HEK293 (cell line): Measurements from ENCODE around the gene COL18A1.

Experiments
- CTCF ChIA-PET: fragments of 350-600 bp; formaldehyde crosslinking; extraction: SDS; loops from one replicate; lab custom pipeline; 2021; ENCODE audit warnings: antibody characterized with exemption; lab: Yijun Ruan, JAX
- POLR2A ChIA-PET: fragments of 300-600 bp; formaldehyde crosslinking; extraction: SDS; loops from one replicate; lab custom pipeline; 2020; ENCODE audit warnings: antibody characterized with exemption, inconsistent platforms; lab: Yijun Ruan, JAX
- H3K27ac ChIP-seq: fragments of 200-500 bp; sonication (Bioruptor generic); 2 replicates; pipeline ENCODE4 v1.5.1; 2014; ENCODE audit warnings: low read depth, low read length, control low read depth, inconsistent platforms; ENCODE audit errors: extremely low read depth
- H3K36me3 ChIP-seq, 2 experiments: fragments of 200-500 bp in 1 of 2; sonication (Bioruptor generic) in 1 of 2; 1 replicate in 1 of 2; 2 replicates in 1 of 2; pipeline ENCODE4 v1.5.1; 2014 to 2017; ENCODE audit warnings: inconsistent platforms in 2 of 2, low read length in 2 of 2; ENCODE audit not compliant: control insufficient read depth in 2 of 2, insufficient read depth in 1 of 2
- H3K4me1 ChIP-seq: fragments of 200-500 bp; sonication (Bioruptor generic); 2 replicates; pipeline ENCODE4 v1.5.1; 2014; ENCODE audit warnings: mild to moderate bottlenecking, low read length, inconsistent platforms; ENCODE audit not compliant: control insufficient read depth, insufficient read depth
- H3K4me3 ChIP-seq: 2 replicates; pipeline ENCODE4 v1.5.1; 2011; ENCODE audit warnings: low read depth, mild to moderate bottlenecking, control low read depth, low read length, moderate library complexity
- H3K9me3 ChIP-seq: fragments of 200-500 bp; sonication (Bioruptor generic); 2 replicates; pipeline ENCODE4 v1.5.1; 2014; ENCODE audit warnings: low read depth, low read length, inconsistent platforms; ENCODE audit not compliant: control insufficient read depth, insufficient read depth
- FEZF1 ChIP-seq: fragments of 450-650 bp; formaldehyde crosslinking; IDR thresholded peaks from 2 replicates; pipeline ENCODE4 v1.5.1; 2016; ENCODE audit warnings: missing biosample characterization, missing genetic modification characterization
- HOXD13 ChIP-seq: sonication (generic); formaldehyde crosslinking; IDR thresholded peaks from 2 replicates; pipeline ENCODE4 v1.8.0; 2022; ENCODE audit warnings: missing genetic modification reagents, borderline replicate concordance
- INSM2 ChIP-seq: fragments of 450-650 bp; formaldehyde crosslinking; IDR thresholded peaks from 2 replicates; pipeline ENCODE4 v1.5.1; 2016; ENCODE audit warnings: missing biosample characterization, missing genetic modification characterization
- KLF1 ChIP-seq: fragments of 450-650 bp; formaldehyde crosslinking; IDR thresholded peaks from 2 replicates; pipeline ENCODE4 v1.5.1; 2016; ENCODE audit warnings: missing biosample characterization, missing genetic modification characterization
- KLF7 ChIP-seq: fragments of 450-650 bp; formaldehyde crosslinking; IDR thresholded peaks from 2 replicates; pipeline ENCODE4 v1.5.1; 2016; ENCODE audit warnings: missing biosample characterization, missing genetic modification characterization, borderline replicate concordance
- REST ChIP-seq: fragments of 450-650 bp; formaldehyde crosslinking; IDR thresholded peaks from 2 replicates; pipeline ENCODE4 v1.5.1; 2016; ENCODE audit warnings: missing biosample characterization, missing genetic modification characterization
- SALL2 ChIP-seq: fragments of 450-650 bp; formaldehyde crosslinking; IDR thresholded peaks from 2 replicates; pipeline ENCODE4 v1.5.0; 2017; ENCODE audit warnings: missing biosample characterization, mild to moderate bottlenecking, missing genetic modification characterization, borderline replicate concordance
- TRIM28 ChIP-seq: IDR thresholded peaks from 2 replicates; pipeline ENCODE4 v1.6.1; 2011; ENCODE audit warnings: low read length, control low read depth, borderline replicate concordance
- WT1 ChIP-seq: fragments of 450-650 bp; formaldehyde crosslinking; IDR thresholded peaks from 2 replicates; pipeline ENCODE4 v1.5.1; 2016; ENCODE audit warnings: missing biosample characterization, missing genetic modification characterization
- ZBTB11 ChIP-seq: fragments of 450-650 bp; formaldehyde crosslinking; conservative IDR thresholded peaks from 2 replicates; pipeline ENCODE4 v1.5.1; 2016; ENCODE audit warnings: low read depth, missing biosample characterization, missing genetic modification characterization
- ZBTB8A ChIP-seq: fragments of 450-650 bp; formaldehyde crosslinking; IDR thresholded peaks from 2 replicates; pipeline ENCODE4 v1.5.1; 2016; ENCODE audit warnings: missing biosample characterization, missing genetic modification characterization
- ZNF169 ChIP-seq: fragments of 450-650 bp; formaldehyde crosslinking; IDR thresholded peaks from 2 replicates; pipeline ENCODE4 v1.5.1; 2016; ENCODE audit warnings: missing biosample characterization, missing genetic modification characterization
- ZNF18 ChIP-seq: fragments of 450-650 bp; formaldehyde crosslinking; IDR thresholded peaks from 2 replicates; pipeline ENCODE4 v1.5.1; 2016; ENCODE audit warnings: missing biosample characterization, missing genetic modification characterization
- ZNF2 ChIP-seq: fragments of 450-650 bp; formaldehyde crosslinking; IDR thresholded peaks from 2 replicates; pipeline ENCODE4 v1.5.1; 2016; ENCODE audit warnings: missing biosample characterization, missing genetic modification characterization
- ZNF248 ChIP-seq: fragments of 450-650 bp; formaldehyde crosslinking; IDR thresholded peaks from 2 replicates; pipeline ENCODE4 v1.5.1; 2017; ENCODE audit warnings: missing biosample characterization, missing genetic modification characterization
- ZNF37A ChIP-seq: fragments of 450-650 bp; IDR thresholded peaks from 2 replicates; pipeline ENCODE4 v1.5.1; 2018; ENCODE audit warnings: missing biosample characterization, missing genetic modification characterization
- ZNF426 ChIP-seq: fragments of 450-650 bp; formaldehyde crosslinking; IDR thresholded peaks from 2 replicates; pipeline ENCODE4 v1.5.1; 2017; ENCODE audit warnings: missing biosample characterization, missing genetic modification characterization, mild to moderate bottlenecking, inconsistent platforms, moderate library complexity
- ZNF561 ChIP-seq: fragments of 450-650 bp; IDR thresholded peaks from 2 replicates; pipeline ENCODE4 v1.5.1; 2018; ENCODE audit warnings: missing biosample characterization, missing genetic modification characterization, borderline replicate concordance
- ZNF610 ChIP-seq: fragments of 450-650 bp; formaldehyde crosslinking; IDR thresholded peaks from 2 replicates; pipeline ENCODE4 v1.5.1; 2016; ENCODE audit warnings: missing biosample characterization, missing genetic modification characterization, borderline replicate concordance
- ZNF654 ChIP-seq: fragments of 450-650 bp; formaldehyde crosslinking; IDR thresholded peaks from 2 replicates; pipeline ENCODE4 v1.5.1; 2016; ENCODE audit warnings: low read depth, missing biosample characterization, missing genetic modification characterization
- TF ChIP-seq, protein P1 (sequence below): fragments of 450-650 bp; formaldehyde crosslinking; IDR thresholded peaks from 2 replicates; pipeline ENCODE4 v1.5.1; 2016; ENCODE audit warnings: missing biosample characterization, missing genetic modification characterization
- TF ChIP-seq, protein P2 (sequence below): fragments of 450-650 bp; formaldehyde crosslinking; IDR thresholded peaks from 2 replicates; pipeline ENCODE4 v1.5.1; 2016; ENCODE audit warnings: missing biosample characterization, missing genetic modification characterization

Gene COL18A1

GRCh38 chr21:45555557-45556301 is 150.8 kb downstream of the COL18A1 start:
- H3K4me1 ChIP-seq = peaks cover 6% of the 10 kb centered on the region; the same call in 1 of the 2 replicates
- CTCF ChIA-PET = interaction anchor here (0.6 to 4.9 kb wide), 56 partner anchors 8 to 529 kb away, joined by 3 to 70 read pairs (median 4); no protein-coding TSS in a partner anchor
- no peaks in the 10 kb centered on the region for H3K9me3 ChIP-seq
- POLR2A ChIA-PET = interaction anchor here (0.5 to 1.7 kb wide), 11 partner anchors 11 to 268 kb away, joined by 3 to 10 read pairs (median 3); partner anchors contain the start of gene POFUT2
- peak overlapping the region; percentile 43 for H3K4me3 ChIP-seq
- no peaks in the 10 kb centered on the region for H3K36me3 ChIP-seq
- H3K27ac ChIP-seq = peak overlapping the region; percentile 49; the same call in 1 of the 2 replicates
- TF ChIP-seq KLF7 (tag by site-specific recombination) = 0 out of 2 replicates have a peak, but pooled peaks have one; percentile 61
- TF ChIP-seq TRIM28 = peak; percentile 51; the same call in 1 of the 2 replicates
- TF ChIP-seq ZNF610 (tag by site-specific recombination) = peak; percentile 45; the same call in 1 of the 2 replicates
- no peak for TF ChIP-seq REST (tag by site-specific recombination)
- TF ChIP-seq FEZF1 (tag by site-specific recombination) = no peak
- peak; percentile 50; the same call in 1 of the 2 replicates for TF ChIP-seq WT1 (tag by site-specific recombination)
- no peak for TF ChIP-seq ZNF248 (tag by site-specific recombination)
- no peak for TF ChIP-seq ZNF18 (tag by site-specific recombination)
- no peak for TF ChIP-seq ZNF169 (tag by site-specific recombination)
- peak; percentile 65 for TF ChIP-seq ZNF654 (tag by site-specific recombination)
- TF ChIP-seq, protein P1, sequence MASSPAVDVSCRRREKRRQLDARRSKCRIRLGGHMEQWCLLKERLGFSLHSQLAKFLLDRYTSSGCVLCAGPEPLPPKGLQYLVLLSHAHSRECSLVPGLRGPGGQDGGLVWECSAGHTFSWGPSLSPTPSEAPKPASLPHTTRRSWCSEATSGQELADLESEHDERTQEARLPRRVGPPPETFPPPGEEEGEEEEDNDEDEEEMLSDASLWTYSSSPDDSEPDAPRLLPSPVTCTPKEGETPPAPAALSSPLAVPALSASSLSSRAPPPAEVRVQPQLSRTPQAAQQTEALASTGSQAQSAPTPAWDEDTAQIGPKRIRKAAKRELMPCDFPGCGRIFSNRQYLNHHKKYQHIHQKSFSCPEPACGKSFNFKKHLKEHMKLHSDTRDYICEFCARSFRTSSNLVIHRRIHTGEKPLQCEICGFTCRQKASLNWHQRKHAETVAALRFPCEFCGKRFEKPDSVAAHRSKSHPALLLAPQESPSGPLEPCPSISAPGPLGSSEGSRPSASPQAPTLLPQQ (tag by site-specific recombination) = peak; percentile 98
- TF ChIP-seq ZBTB11 (tag by site-specific recombination) = peak; percentile 43; the same call in 1 of the 2 replicates
- TF ChIP-seq, protein P2, sequence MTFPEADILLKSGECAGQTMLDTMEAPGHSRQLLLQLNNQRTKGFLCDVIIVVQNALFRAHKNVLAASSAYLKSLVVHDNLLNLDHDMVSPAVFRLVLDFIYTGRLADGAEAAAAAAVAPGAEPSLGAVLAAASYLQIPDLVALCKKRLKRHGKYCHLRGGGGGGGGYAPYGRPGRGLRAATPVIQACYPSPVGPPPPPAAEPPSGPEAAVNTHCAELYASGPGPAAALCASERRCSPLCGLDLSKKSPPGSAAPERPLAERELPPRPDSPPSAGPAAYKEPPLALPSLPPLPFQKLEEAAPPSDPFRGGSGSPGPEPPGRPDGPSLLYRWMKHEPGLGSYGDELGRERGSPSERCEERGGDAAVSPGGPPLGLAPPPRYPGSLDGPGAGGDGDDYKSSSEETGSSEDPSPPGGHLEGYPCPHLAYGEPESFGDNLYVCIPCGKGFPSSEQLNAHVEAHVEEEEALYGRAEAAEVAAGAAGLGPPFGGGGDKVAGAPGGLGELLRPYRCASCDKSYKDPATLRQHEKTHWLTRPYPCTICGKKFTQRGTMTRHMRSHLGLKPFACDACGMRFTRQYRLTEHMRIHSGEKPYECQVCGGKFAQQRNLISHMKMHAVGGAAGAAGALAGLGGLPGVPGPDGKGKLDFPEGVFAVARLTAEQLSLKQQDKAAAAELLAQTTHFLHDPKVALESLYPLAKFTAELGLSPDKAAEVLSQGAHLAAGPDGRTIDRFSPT (tag by site-specific recombination) = no peak
- no peak for TF ChIP-seq SALL2 (tag by site-specific recombination)
- no peak for TF ChIP-seq ZNF426 (tag by site-specific recombination)
- TF ChIP-seq ZNF561 (tag by site-specific recombination) = peak; percentile 74; the same call in 1 of the 2 replicates
- no peak for TF ChIP-seq INSM2 (tag by site-specific recombination)
- TF ChIP-seq ZNF37A (tag by site-specific recombination) = no peak
- peak; percentile 99 for TF ChIP-seq ZNF2 (tag by site-specific recombination)
- TF ChIP-seq HOXD13 (CRISPR knock-in tag) = no peak
- peak; percentile 77 for TF ChIP-seq ZBTB8A (tag by site-specific recombination)
- peak; percentile 75 for TF ChIP-seq KLF1 (tag by site-specific recombination)
